ENCODE data around the gene CEP112.

The CEP112 gene

GRCh38 chr17:65638221-65638975 lies 553.5 kb downstream of the CEP112 start:
- no peak for DNase-seq (ENCODE audit: low spot score)

GRCh38 chr17:65637786-65638185 lies 554.1 kb downstream of the CEP112 start:
- DNase-seq (ENCODE audit: low spot score) = no peak

- DNase-seq (ENCODE audit: low spot score) = peak; percentile 35
These were observed 557.4 kb downstream of the CEP112 start for GRCh38 chr17:65634533-65634932.

- DNase-seq (ENCODE audit: low spot score) = no peak
These were observed 557.9 kb downstream of the CEP112 start for GRCh38 chr17:65633988-65634387.

GRCh38 chr17:65633146-65633881 lies 558.6 kb downstream of the CEP112 start:
- no peak for DNase-seq (ENCODE audit: low spot score)

GRCh38 chr17:65630502-65630901 lies 561.4 kb downstream of the CEP112 start:
- DNase-seq (ENCODE audit: low spot score) = no peak

GRCh38 chr17:65629234-65629690 lies 562.7 kb downstream of the CEP112 start:
- DNase-seq (ENCODE audit: low spot score) = peak; percentile 52

- DNase-seq (ENCODE audit: low spot score) = no peak
These were observed 563.3 kb downstream of the CEP112 start for GRCh38 chr17:65628644-65629036.

- peak; percentile 92 for DNase-seq (ENCODE audit: low spot score)
These were observed 563.9 kb downstream of the CEP112 start for GRCh38 chr17:65627891-65628643.

GRCh38 chr17:65627108-65627507 lies 564.8 kb downstream of the CEP112 start:
- peak; percentile 52 for DNase-seq (ENCODE audit: low spot score)

- no peak for DNase-seq (ENCODE audit: low spot score)
These were observed 565.5 kb downstream of the CEP112 start for GRCh38 chr17:65626451-65626850.

- no peak for DNase-seq (ENCODE audit: low spot score)
These were observed 573.4 kb downstream of the CEP112 start for GRCh38 chr17:65618516-65618915.

- no peak for DNase-seq (ENCODE audit: low spot score)
These were observed 574.4 kb downstream of the CEP112 start for GRCh38 chr17:65617496-65617895.

- DNase-seq (ENCODE audit: low spot score) = no peak
These were observed 582.2 kb downstream of the CEP112 start for GRCh38 chr17:65609749-65610148.

GRCh38 chr17:65609286-65609685 lies 582.6 kb downstream of the CEP112 start:
- DNase-seq (ENCODE audit: low spot score) = no peak

- peak; percentile 73 for DNase-seq (ENCODE audit: low spot score)
These were observed 587.9 kb downstream of the CEP112 start for GRCh38 chr17:65604070-65604469.

GRCh38 chr17:65601881-65602280 lies 590.1 kb downstream of the CEP112 start:
- no peak for DNase-seq (ENCODE audit: low spot score)

GRCh38 chr17:65601145-65601544 lies 590.8 kb downstream of the CEP112 start:
- DNase-seq (ENCODE audit: low spot score) = no peak

- no peak for DNase-seq (ENCODE audit: low spot score)
These were observed 591.4 kb downstream of the CEP112 start for GRCh38 chr17:65600518-65600917.

GRCh38 chr17:65599650-65600049 lies 592.3 kb downstream of the CEP112 start:
- DNase-seq (ENCODE audit: low spot score) = no peak

- DNase-seq (ENCODE audit: low spot score) = peak; percentile 69
These were observed 593.2 kb downstream of the CEP112 start for GRCh38 chr17:65598746-65599145.

GRCh38 chr17:65595071-65595656 lies 596.8 kb downstream of the CEP112 start:
- peak; percentile 66 for DNase-seq (ENCODE audit: low spot score)
